ENCODE measurements around the gene HMCES.

Gene HMCES

GRCh38 chr3:129248286-129248979 lies 30.2 kb upstream of the HMCES start:
- TF ChIP-seq, protein P1, sequence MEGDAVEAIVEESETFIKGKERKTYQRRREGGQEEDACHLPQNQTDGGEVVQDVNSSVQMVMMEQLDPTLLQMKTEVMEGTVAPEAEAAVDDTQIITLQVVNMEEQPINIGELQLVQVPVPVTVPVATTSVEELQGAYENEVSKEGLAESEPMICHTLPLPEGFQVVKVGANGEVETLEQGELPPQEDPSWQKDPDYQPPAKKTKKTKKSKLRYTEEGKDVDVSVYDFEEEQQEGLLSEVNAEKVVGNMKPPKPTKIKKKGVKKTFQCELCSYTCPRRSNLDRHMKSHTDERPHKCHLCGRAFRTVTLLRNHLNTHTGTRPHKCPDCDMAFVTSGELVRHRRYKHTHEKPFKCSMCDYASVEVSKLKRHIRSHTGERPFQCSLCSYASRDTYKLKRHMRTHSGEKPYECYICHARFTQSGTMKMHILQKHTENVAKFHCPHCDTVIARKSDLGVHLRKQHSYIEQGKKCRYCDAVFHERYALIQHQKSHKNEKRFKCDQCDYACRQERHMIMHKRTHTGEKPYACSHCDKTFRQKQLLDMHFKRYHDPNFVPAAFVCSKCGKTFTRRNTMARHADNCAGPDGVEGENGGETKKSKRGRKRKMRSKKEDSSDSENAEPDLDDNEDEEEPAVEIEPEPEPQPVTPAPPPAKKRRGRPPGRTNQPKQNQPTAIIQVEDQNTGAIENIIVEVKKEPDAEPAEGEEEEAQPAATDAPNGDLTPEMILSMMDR (IDR thresholded peaks at IDR 0.05; ENCODE audit: insufficient read depth, missing control alignments), result no peak
- no peak for DNase-seq (ENCODE audit: insufficient read length, low spot score)
- no peak for FAIRE-seq

- FAIRE-seq, result no peak
These were observed 29.2 kb upstream of the HMCES start, which contains the start of gene COPG1 for GRCh38 chr3:129249284-129250065. Gene COPG1 (plus strand): TSS chr3:129249606. CDS start chr3:129249710, 104 bp downstream.

DNA sequence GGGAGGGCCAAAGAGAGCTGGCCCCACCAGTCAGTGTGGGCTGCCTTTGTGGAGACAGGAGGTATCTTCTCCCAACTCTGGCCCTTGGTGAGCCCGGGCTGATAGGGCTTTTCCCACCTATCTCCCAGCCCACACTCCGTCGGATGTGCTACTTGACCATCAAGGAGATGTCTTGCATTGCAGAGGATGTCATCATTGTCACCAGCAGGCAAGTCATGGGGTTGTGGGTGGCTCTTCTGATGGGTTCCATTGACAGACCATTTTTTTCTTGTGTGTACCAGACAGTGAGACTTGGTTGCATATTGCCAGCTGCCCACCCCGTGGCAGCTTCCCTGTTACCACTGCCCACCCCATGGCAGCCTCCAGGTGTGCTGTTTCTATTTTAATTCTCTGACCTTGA lies 25.9 kb upstream of the HMCES start:
- TF ChIP-seq, protein P1 (IDR thresholded peaks at IDR 0.05; ENCODE audit: insufficient read depth, missing control alignments), result no peak
- no peak for FAIRE-seq
- DNase-seq (ENCODE audit: insufficient read length, low spot score), result no peak

More at GRCh38 chr3:129249284-129250065, 29.2 kb upstream of the HMCES start, which contains the start of gene COPG1:
- TF ChIP-seq, protein P1 (IDR thresholded peaks at IDR 0.05; ENCODE audit: insufficient read depth, missing control alignments), result no peak
- DNase-seq (ENCODE audit: insufficient read length, low spot score), result peak; percentile 98

GRCh38 chr3:129254536-129255230 lies 24.0 kb upstream of the HMCES start:
- DNase-seq (ENCODE audit: insufficient read length, low spot score), result no peak
- TF ChIP-seq, protein P1 (IDR thresholded peaks at IDR 0.05; ENCODE audit: insufficient read depth, missing control alignments), result no peak
- FAIRE-seq, result no peak

DNA sequence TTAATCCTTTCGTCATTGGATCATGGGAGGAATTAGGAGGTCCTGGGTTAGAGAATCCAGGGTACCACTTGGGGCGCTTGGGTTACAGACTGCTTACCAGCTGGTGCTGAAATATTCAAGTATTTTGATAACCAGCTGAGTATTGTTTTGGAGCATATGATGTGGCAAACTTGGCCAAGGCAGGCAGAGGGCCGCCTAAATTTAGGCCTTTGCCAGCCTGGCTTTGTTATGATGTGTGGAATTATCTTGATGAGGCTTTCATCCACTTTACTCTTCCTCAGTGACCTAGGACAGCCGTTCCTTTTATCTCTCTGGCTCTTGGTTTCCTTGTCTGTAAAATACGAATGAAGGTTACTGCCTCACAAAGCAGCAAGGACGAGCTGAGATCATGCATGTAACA lies 22.4 kb upstream of the HMCES start:
- no peak for FAIRE-seq
- TF ChIP-seq, protein P1 (IDR thresholded peaks at IDR 0.05; ENCODE audit: insufficient read depth, missing control alignments), result no peak
- no peak for DNase-seq (ENCODE audit: insufficient read length, low spot score)

DNA sequence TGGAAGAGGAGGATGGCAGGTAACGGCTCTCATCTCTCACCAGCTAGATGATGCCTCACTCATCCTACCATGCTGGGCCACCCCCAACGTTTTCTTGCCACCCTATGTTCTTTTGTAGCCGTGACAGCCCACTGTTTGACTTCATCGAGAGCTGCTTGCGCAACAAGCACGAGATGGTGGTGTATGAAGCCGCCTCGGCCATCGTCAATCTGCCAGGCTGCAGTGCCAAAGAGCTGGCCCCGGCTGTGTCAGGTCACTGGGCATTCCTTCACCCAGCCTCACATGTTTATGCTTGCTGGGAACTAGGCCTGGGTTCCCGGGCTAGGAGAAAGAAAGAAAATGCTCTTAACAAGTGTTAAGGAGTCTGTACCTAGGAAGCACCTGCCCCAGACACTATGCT lies 21.1 kb upstream of the HMCES start:
- no peak for DNase-seq (ENCODE audit: insufficient read length, low spot score)
- FAIRE-seq, result no peak
- TF ChIP-seq, protein P1 (IDR thresholded peaks at IDR 0.05; ENCODE audit: insufficient read depth, missing control alignments), result no peak
